A673 (cell line): Measurements from ENCODE around the gene YKT6. TPM values are rescaled to one million over a fixed set of nuclear protein-coding genes. Genes with fewer than 3 reads are reported as not detected.

Experiments
- Bru-seq: library from RNA; stranded (reverse); fragments of 400-500 nt; gene quantifications from one replicate; lab custom pipeline; 2021; lab: Mats Ljungman, UMichigan
- BruChase-seq, 2 experiments: library from RNA; stranded (reverse); fragments of 400-500 nt; gene quantifications; one replicate each; lab custom pipeline; 2021; lab: Mats Ljungman, UMichigan
- BruUV-seq: library from RNA; stranded (reverse); fragments of 400-500 nt; replicated peaks from 2 replicates; lab custom pipeline; 2021; lab: Mats Ljungman, UMichigan
- CTCF ChIA-PET: fragments of 300-600 bp; sonication (Branson Sonifier 250); formaldehyde crosslinking; loops from one replicate; lab custom pipeline; 2022; ENCODE audit warnings: antibody characterized with exemption; lab: Charles Lee
- POLR2A ChIA-PET: fragments of 300-600 bp; sonication (Branson Sonifier 250); formaldehyde crosslinking; loops from one replicate; lab custom pipeline; 2022; ENCODE audit warnings: antibody characterized with exemption; ENCODE audit not compliant: low non-redundant PET; lab: Charles Lee
- DNase-seq: peaks from one replicate; pipeline ENCODE4 v3.0.0-alpha.2; 2015; ENCODE audit warnings: low spot score
- H3K27ac ChIP-seq: fragments of 200-600 bp; sonication (generic); 2 replicates; pipeline ENCODE4 v1.5.1; 2016; ENCODE audit warnings: mixed run types, low read depth, mild to moderate bottlenecking, mixed read lengths, antibody characterized with exemption, low read length; ENCODE audit not compliant: poor library complexity, severe bottlenecking
- H3K27me3 ChIP-seq: fragments of 200-600 bp; sonication (generic); replicated peaks from 2 replicates; pipeline ENCODE4 v1.6.1; 2017; ENCODE audit warnings: mixed run types, low read depth, mild to moderate bottlenecking, mixed read lengths, antibody characterized with exemption, low read length; ENCODE audit not compliant: insufficient read depth, poor library complexity
- H3K36me3 ChIP-seq: fragments of 200-600 bp; sonication (generic); 2 replicates; pipeline ENCODE4 v1.6.1; 2016; ENCODE audit warnings: mixed run types, mild to moderate bottlenecking, mixed read lengths, antibody characterized with exemption, low read length; ENCODE audit not compliant: insufficient read depth, poor library complexity, severe bottlenecking
- H3K4me1 ChIP-seq: fragments of 200-600 bp; sonication (generic); 2 replicates; pipeline ENCODE4 v1.6.1; 2017; ENCODE audit warnings: mixed run types, mild to moderate bottlenecking, mixed read lengths, antibody characterized with exemption, low read length; ENCODE audit not compliant: insufficient read depth, poor library complexity, severe bottlenecking
- H3K4me3 ChIP-seq: fragments of 200-600 bp; sonication (generic); 2 replicates; pipeline ENCODE4 v1.5.1; 2016; ENCODE audit warnings: low read depth, mixed run types, mild to moderate bottlenecking, mixed read lengths, low read length; ENCODE audit not compliant: poor library complexity, severe bottlenecking
- H3K9me3 ChIP-seq: fragments of 200-600 bp; sonication (generic); 2 replicates; pipeline ENCODE4 v1.6.1; 2016; ENCODE audit warnings: mixed run types, low read depth, mild to moderate bottlenecking, mixed read lengths, antibody characterized with exemption, low read length; ENCODE audit not compliant: poor library complexity, severe bottlenecking
- EZH2 ChIP-seq: fragments of 200-600 bp; sonication (generic); IDR thresholded peaks from 2 replicates; pipeline ENCODE4 v1.6.1; 2017; ENCODE audit warnings: borderline replicate concordance, low read depth, mild to moderate bottlenecking, mixed read lengths, antibody characterized with exemption, low read length; ENCODE audit not compliant: poor library complexity, severe bottlenecking
- intact Hi-C: fragments of 100-400 bp; cut with micrococcal nuclease; formaldehyde crosslinking; loops from one replicate; pipeline ENCODE4 v1.10.0; 2022; ENCODE audit not compliant: unreplicated experiment
- long read RNA-seq: library from polyadenylated mRNA; stranded (forward); transcript quantifications from one replicate; pipeline ENCODE4 v2.0.0, GENCODE V29; 2022
- total RNA-seq: library from RNA; stranded (reverse); gene quantifications from 2 replicates; pipeline ENCODE4 v1.2.3, GENCODE V29; 2021
- TF ChIP-seq, protein P1 (sequence below): fragments of 300-800, 200-600 bp; sonication (generic); conservative IDR thresholded peaks from 2 replicates; pipeline ENCODE4 v1.5.1; 2017; ENCODE audit warnings: low read depth, mild to moderate bottlenecking, antibody characterized with exemption, low read length, moderate library complexity, mixed read lengths

The YKT6 gene
- total RNA-seq (126 and 140 TPM in 2 replicates), Bru-seq, nascent RNA (percentile 84 among the genes with signal in this experiment), BruChase-seq, experiment 1, labeled RNA remaining after a 2-hour chase (percentile 89 among the genes with signal in this experiment), BruChase-seq, experiment 2, labeled RNA remaining after a 6-hour chase (percentile 95 among the genes with signal in this experiment)
- long read RNA-seq, transcript YKT6-201 (7 exons, 2,696 nt): major isoform, 44 of 68 reads
- long read RNA-seq, partial matches to known transcripts: 19 of 68 reads
- long read RNA-seq, other reads (novel, unspliced or antisense): 4 of 68 reads

- ChIA-PET CTCF (interaction anchor here (1.0 kb wide), 1 partner anchor 167 kb away, joined by 8 read pairs; no protein-coding TSS in a partner anchor), POLR2A (interaction anchor here (0.6 kb wide), 1 partner anchor 405 kb away, joined by 3 read pairs; no protein-coding TSS in a partner anchor)
- Histone ChIP-seq H3K9me3 (no peaks in the 10 kb centered on the region), H3K27me3 (no peaks in the 10 kb centered on the region), H3K36me3 (peaks cover 15% of the 10 kb centered on the region), H3K27ac (peak within 1 kb of the TSS; percentile 78), H3K4me3 (peak within 1 kb of the TSS; percentile 96), H3K4me1 (no peaks in the 10 kb centered on the region)
- peak; percentile 97 for DNase-seq
- BruUV-seq: no TSS peak
- TF ChIP-seq, protein P1, sequence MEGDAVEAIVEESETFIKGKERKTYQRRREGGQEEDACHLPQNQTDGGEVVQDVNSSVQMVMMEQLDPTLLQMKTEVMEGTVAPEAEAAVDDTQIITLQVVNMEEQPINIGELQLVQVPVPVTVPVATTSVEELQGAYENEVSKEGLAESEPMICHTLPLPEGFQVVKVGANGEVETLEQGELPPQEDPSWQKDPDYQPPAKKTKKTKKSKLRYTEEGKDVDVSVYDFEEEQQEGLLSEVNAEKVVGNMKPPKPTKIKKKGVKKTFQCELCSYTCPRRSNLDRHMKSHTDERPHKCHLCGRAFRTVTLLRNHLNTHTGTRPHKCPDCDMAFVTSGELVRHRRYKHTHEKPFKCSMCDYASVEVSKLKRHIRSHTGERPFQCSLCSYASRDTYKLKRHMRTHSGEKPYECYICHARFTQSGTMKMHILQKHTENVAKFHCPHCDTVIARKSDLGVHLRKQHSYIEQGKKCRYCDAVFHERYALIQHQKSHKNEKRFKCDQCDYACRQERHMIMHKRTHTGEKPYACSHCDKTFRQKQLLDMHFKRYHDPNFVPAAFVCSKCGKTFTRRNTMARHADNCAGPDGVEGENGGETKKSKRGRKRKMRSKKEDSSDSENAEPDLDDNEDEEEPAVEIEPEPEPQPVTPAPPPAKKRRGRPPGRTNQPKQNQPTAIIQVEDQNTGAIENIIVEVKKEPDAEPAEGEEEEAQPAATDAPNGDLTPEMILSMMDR: peak; percentile 52
- no peak for TF ChIP-seq EZH2
- intact Hi-C loops: loop anchor here (5.0 kb wide), 2 partner anchors 79 to 119 kb away; partner anchors contain the start of genes POLD2 and POLM
Observed at GRCh38 chr7:44200699-44201461, at the start of gene YKT6. YKT6 (plus strand) TSS chr7:44200978; CDS start chr7:44201136, 158 bp downstream.

GRCh38 chr7:44151956-44152355 lies 48.8 kb upstream of the YKT6 start:
- TF ChIP-seq EZH2: no peak
- TF ChIP-seq, protein P1: no peak
- DNase-seq: no peak
- Histone ChIP-seq H3K9me3 (no peaks in the 10 kb centered on the region), H3K27ac (no peak overlapping the region), H3K4me1 (no peaks in the 10 kb centered on the region), H3K4me3 (no peak overlapping the region), H3K36me3 (no peaks in the 10 kb centered on the region), H3K27me3 (no peaks in the 10 kb centered on the region)
- intact Hi-C loops: no loop called here
- ChIA-PET CTCF (no interaction called here), POLR2A (no interaction called here)
- no TSS peak for BruUV-seq

GRCh38 chr7:44152971-44153947 lies 47.5 kb upstream of the YKT6 start:
- TF ChIP-seq, protein P1: no peak
- no peak for TF ChIP-seq EZH2
- Histone ChIP-seq H3K9me3 (no peaks in the 10 kb centered on the region), H3K27me3 (no peaks in the 10 kb centered on the region), H3K36me3 (no peaks in the 10 kb centered on the region), H3K4me3 (no peak overlapping the region), H3K4me1 (no peaks in the 10 kb centered on the region), H3K27ac (no peak overlapping the region)
- intact Hi-C loops: no loop called here
- ChIA-PET POLR2A (no interaction called here), CTCF (no interaction called here)
- DNase-seq: no peak
- BruUV-seq: no TSS peak
